NCI-H774 (cell line): ENCODE results near the gene GPR37L1.

Experiments
- DNase-seq: peaks from one replicate; lab custom pipeline; 2025; lab: John Stamatoyannopoulos, UW

The GPR37L1 gene

GRCh38 chr1:202122639-202123335 lies at the start of gene GPR37L1:
Gene GPR37L1, plus strand, starts transcription at chr1:202122917. Its CDS starts 47 bp downstream, at chr1:202122964.
- peak; percentile 8 for DNase-seq

GRCh38 chr1:202073206-202073605 lies 49.5 kb upstream of the GPR37L1 start:
- peak; percentile 63 for DNase-seq

- DNase-seq: no peak
These were observed 47.7 kb upstream of the GPR37L1 start for GRCh38 chr1:202074985-202075384.

GRCh38 chr1:202075389-202075788 lies 47.3 kb upstream of the GPR37L1 start:
- DNase-seq: no peak

- DNase-seq: no peak
These were observed 46.6 kb upstream of the GPR37L1 start for GRCh38 chr1:202076050-202076511.

GRCh38 chr1:202078241-202078640 lies 44.5 kb upstream of the GPR37L1 start:
- no peak for DNase-seq

GRCh38 chr1:202081992-202082391 lies 40.7 kb upstream of the GPR37L1 start:
- DNase-seq: no peak

GRCh38 chr1:202084791-202085681 lies 37.7 kb upstream of the GPR37L1 start:
- DNase-seq: peak; percentile 31

- no peak for DNase-seq
These were observed 36.9 kb upstream of the GPR37L1 start for GRCh38 chr1:202085682-202086373.

- DNase-seq: no peak
These were observed 36.0 kb upstream of the GPR37L1 start for GRCh38 chr1:202086579-202087350.

- no peak for DNase-seq
These were observed 34.5 kb upstream of the GPR37L1 start for GRCh38 chr1:202088206-202088605.

- DNase-seq: no peak
These were observed 31.7 kb upstream of the GPR37L1 start for GRCh38 chr1:202090994-202091393.

- DNase-seq: no peak
These were observed 28.9 kb upstream of the GPR37L1 start for GRCh38 chr1:202093858-202094257.

GRCh38 chr1:202101184-202101583 lies 21.5 kb upstream of the GPR37L1 start:
- DNase-seq: no peak

- no peak for DNase-seq
These were observed 18.6 kb upstream of the GPR37L1 start for GRCh38 chr1:202104073-202104472.

- DNase-seq: peak; percentile 86
These were observed 17.0 kb upstream of the GPR37L1 start for GRCh38 chr1:202105571-202106339.

- DNase-seq: peak; percentile 85
These were observed 16.1 kb upstream of the GPR37L1 start for GRCh38 chr1:202106340-202107254.

- peak; percentile 89 for DNase-seq
These were observed 15.4 kb upstream of the GPR37L1 start for GRCh38 chr1:202107321-202107761.
